T-helper 22 cell (primary cell): Measurements from ENCODE around the gene RCCD1.

Experiments used
- DNase-seq: peaks from one replicate; pipeline ENCODE4 v3.0.0-alpha.2; 2020; ENCODE audit warnings: low read depth

The RCCD1 gene

GRCh38 chr15:90967206-90967605 is 12.5 kb downstream of the RCCD1 start:
- no peak for DNase-seq

- DNase-seq = no peak
Measured at GRCh38 chr15:90968434-90968833, 13.8 kb downstream of the RCCD1 start.

DNA sequence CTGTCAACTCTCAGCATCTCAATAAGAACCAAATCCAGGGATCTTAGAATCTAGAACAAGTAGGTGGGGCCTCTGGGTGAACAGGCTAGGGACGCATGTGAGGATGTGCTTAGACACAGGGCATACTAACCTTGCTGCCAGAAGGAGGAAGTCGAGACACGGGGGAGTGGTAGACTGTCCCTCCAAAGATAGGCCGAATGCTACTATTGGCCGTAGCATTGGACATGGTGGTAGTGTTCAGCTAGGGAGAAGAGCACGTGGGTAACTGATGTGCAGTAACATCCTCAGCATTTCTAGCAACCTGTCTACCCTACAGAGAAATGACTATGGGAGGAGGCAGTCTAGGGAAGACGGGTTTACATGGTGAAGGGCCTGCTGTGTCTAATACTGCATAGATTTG is 15.6 kb downstream of the RCCD1 start:
- no peak for DNase-seq

DNA sequence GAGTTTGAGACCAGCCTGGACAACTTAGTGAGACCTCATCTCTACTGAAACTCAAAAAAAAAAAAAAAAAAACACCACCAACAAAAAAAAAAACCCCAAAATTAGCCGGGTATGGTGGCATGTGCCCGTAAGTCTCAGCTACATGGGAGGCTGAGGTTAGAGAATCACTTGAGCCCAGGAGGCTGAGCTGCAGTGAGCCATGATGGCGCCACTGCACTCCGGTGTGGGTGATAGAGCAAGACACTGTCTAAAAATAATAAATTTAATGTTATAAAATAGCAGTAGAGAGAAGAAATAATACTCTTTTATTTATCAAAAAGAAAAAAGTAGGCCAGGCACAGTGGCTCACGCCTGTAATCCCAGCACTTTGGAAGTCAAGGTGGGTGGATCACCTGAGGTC is 17.4 kb downstream of the RCCD1 start:
- DNase-seq = no peak

DNA sequence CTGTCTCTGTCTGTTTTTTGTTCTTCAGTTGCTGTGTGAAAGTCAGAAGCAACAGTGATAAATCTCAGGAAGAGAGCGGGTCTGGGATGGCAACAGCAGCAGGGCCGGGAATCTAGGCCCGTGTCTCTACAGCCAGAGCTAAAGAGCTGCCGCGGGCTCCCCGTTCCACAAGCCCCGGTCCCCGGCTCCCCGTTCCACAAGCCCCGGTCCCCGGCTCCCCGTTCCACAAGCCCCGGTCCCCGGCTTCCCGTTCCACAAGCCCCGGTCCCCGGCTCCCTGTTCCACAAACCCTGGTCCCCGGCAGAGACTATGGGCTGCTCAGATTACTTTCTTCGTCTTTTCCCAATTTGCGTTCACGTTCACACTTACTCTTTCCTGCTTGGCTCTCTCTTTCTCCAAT is 19.5 kb downstream of the RCCD1 start:
- no peak for DNase-seq

DNA sequence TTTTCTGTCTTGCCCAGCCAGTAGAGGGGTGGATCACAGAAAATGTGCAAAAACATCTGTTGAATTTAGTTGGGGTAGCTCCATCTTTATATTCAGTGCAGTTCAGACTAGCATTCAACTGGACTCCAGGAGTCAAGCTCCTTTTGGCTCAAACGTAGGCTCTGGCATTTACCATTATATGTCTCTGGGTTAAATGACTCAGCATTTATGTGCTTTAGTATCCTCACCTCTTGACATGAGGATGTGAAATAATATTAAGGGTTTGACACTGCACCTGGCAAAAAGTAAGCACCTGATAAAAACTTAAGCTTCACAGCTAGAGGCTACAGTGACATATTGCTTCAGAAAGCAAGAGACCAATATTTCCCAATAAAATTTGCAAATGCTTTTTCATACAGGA is 24.9 kb downstream of the RCCD1 start:
- no peak for DNase-seq

DNA sequence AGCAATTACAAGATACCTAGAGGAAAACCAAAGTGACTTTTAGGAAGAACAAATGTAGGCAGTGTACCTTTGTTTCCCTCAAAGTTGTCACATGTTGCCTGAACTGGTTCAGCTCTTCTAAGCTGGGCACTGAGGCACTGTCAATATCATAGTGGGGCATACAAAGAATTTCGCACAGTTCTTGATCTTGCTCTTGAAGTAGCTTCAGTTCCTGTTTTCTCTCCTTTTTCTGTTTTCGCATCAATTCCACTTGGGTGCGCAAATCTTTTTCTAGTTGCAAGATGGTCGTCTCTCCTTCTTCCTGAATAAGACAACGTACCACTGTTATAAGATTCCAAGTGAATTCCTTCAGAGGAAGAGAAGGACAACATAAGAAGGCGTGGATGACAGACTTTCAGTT is 27.0 kb downstream of the RCCD1 start:
- DNase-seq = no peak

- DNase-seq = no peak
Measured at GRCh38 chr15:90982135-90982534, 27.5 kb downstream of the RCCD1 start.

DNA sequence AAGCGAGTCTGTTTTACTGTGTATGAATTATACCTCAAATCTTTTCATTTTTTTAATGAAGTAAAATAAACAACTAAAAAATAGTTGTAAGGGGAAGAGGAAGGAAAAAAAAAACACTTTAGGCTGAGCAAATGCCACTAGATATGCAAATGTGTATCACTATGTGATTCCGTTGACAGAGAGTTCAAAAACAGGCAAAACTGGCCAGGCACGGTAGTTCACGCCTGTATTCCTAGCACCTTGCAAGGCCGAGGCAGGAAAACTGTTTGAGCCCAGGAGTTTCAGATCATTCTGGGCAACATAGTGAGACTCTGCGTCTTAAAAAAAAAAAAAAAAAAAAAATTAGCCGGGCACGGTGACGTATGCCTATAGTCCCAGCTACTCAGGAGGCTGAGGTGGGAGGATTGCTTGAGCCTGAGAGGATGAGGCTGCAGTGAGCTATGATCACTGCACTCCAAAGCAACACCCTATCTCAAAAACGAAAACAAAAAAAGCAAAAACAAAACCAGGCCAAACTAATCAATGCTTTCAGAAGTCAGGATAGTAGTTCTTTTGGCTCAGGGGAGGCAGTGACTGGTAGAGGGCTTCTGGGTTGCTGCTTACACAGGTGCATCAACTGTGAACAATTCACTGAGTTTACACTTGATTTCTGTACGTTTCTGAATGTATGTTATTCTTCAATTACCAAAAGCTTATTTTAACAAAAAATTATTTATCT is 32.3 kb downstream of the RCCD1 start:
- DNase-seq = no peak

DNA sequence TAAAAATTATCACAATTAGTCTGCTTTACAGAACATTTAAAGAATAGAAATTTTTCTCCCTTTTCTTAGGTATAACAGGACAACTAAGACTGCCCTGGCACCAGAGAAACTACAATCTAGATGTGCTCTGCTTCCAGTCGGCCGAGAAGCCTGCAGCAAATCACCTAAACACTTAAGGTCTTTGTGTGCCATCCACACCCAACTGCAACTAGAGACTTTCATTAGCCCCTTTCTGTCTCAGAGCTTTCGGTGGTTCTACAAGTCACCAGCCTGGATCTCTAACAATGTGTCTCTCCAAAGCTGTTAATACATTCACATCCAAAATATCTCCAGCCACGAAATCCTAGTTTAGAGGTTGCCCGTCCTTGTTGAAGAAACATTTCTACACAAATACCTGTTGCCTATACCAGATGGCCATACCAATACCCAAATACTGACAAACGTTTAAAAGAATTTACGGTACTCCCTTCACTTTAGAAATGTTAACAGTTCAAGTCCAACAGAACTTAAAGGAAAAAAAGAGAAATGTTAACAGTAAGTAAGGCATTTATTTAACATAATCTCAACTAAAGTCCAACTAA is 33.0 kb downstream of the RCCD1 start:
- DNase-seq = no peak

DNA sequence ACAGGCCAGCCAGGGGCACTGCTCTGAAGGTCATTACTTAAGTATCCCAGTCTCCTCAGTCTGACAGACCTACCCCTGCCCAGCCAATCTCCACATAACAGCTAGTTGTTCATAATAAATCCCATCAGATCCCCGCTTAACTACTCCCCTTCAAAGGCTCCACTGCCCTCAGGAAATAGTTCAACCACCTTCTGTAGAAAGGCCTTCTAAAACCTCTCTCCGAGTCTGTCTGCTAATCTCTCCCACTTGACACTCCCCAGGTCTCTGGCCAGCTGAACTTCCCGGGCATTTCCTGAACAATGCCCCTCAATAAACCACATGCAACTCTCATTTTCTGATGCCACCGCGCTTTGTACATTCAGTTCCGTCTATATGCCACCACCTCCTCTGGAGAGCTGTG is 33.6 kb downstream of the RCCD1 start:
- no peak for DNase-seq

DNA sequence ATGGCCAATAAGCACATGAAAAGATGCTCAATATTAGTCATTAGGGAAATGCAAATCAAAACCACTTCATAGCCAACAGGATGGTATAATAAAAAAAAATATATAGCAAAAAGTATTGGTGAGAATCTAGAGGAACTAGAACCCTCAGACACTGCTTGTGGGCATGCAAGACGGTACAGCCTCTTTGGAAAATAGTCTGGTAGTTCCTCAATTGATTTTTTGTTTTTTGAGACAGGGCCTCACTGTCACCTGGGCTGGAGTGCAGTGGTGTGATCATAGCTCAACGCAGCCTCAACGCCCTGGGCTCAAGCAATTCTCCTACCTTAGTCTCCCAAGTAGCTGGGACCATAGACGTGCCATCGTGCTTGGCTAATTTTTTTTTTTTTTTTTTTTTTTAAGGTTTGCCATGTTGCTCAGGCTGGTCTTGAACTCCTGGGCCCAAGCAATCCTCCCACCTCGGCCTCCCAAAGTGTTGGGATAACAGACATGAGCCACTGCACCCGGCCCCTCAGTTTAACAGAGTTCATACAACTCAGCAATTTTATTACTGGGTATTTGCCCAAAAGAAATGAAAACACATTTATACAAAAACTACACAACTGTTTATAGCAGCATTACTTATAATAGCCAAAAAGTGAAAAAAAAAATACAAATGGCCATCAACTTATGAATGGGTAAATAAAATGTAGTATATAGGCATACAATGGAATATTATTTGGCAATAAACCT is 34.5 kb downstream of the RCCD1 start:
- no peak for DNase-seq

DNA sequence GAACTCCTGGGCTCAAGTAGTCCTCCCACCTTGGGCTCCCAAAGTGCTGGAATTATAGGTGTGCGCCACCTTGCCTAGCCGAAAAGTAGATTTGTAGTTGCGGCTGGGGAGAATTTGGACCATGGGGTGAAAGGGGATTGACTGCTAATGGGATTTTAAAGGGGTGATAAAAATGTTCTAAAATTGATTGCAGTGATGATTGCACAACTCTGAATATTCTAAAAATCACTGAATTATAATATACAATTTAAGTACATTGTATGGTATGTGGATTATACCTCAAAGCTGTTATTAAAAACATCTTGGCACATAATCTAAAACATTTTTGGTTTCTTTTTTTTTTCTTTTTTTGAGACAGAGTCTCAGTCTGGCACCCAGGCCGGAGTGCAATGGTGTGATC is 35.8 kb downstream of the RCCD1 start:
- DNase-seq = no peak

GRCh38 chr15:90991587-90992285 is 37.1 kb downstream of the RCCD1 start:
- DNase-seq = no peak

DNA sequence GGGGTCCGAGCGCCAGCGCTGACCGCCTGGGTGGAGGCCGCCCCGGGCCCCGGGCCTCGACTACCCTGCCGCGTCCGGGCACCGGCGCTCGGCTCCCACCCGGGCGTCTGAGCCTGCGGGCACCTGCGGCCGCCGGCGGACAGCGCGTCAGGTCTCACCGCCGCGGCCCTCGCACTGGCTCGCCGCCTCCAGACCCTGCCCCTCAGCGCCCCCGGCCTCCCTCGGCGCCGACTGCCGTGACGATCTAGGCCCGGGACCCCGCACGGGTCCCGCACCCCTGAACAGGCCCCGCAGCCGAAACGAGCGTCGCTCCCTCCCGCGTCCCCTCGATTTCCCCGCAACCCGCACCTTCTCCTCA is 39.4 kb downstream of the RCCD1 start:
- DNase-seq = no peak

- DNase-seq = peak; percentile 97
Measured at GRCh38 chr15:90994417-90995311, 40.0 kb downstream of the RCCD1 start, which contains the start of gene PRC1. Gene PRC1, minus strand, starts transcription at chr15:90994535. Its CDS starts 118 bp downstream, at chr15:90994417.

DNA sequence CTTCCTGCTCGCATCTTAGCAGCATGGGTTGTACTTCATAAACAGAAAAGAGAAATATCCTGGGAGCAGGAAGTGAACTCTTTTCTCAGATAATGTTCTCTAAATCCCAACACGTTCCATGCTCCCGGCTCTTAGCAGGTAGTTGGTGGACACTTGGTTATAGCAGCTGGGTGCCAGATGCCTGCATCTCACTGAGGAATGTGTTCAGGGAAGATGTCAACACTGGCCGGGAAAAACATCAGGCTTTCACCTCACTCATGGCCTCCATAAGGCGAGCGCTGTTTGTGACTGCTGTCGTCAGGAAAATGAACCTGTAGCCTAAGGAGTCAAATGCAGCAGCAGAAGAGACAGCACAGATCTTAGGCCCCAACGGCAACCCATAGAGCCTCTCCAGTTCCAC is 44.1 kb downstream of the RCCD1 start:
- DNase-seq = no peak

- DNase-seq = no peak
Measured at GRCh38 chr15:91001209-91001608, 46.5 kb downstream of the RCCD1 start.

DNA sequence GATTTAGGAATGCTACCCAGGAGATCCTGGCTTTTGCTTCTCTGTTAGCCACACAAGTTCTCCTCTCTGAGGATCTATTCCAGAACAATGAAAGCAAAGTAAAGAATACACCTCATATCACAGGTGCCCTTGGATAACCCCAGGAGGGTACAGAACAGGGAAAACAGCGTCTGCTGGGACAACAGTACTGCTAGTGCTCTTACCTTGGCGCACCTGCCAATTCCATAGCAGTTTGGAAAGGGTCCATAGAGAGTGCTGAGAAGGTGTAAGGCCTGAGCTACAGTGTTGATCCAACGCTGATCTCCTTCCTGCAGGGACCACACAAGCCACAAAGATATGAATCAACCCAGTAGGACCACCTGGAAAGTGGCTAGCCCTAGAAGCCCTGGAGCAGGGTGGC is 52.6 kb downstream of the RCCD1 start:
- no peak for DNase-seq
